GM10266 (cell line): ENCODE measurements around the gene TCTA.

Experiments used
- DNase-seq: peaks from one replicate; pipeline ENCODE4 v3.0.0; 2012; ENCODE audit errors: extremely low spot score
- CTCF ChIP-seq: IDR thresholded peaks from 2 replicates; pipeline ENCODE4 v1.5.1; 2012; ENCODE audit warnings: mild to moderate bottlenecking, low read depth; ENCODE audit not compliant: control insufficient read depth, insufficient read depth; ENCODE audit errors: missing control alignments

Gene TCTA

GRCh38 chr3:49453621-49454020 is 41.4 kb downstream of the TCTA start:
- no peak for TF ChIP-seq CTCF
- DNase-seq: no peak

- peak; percentile 6 for DNase-seq
- peak; percentile 31 for TF ChIP-seq CTCF
Observed at GRCh38 chr3:49454458-49454857, 42.2 kb downstream of the TCTA start.

- no peak for DNase-seq
- no peak for TF ChIP-seq CTCF
Observed at GRCh38 chr3:49454898-49455681, 42.9 kb downstream of the TCTA start.

GRCh38 chr3:49456466-49456865 is 44.2 kb downstream of the TCTA start:
- DNase-seq: no peak

GRCh38 chr3:49460188-49460890 is 48.1 kb downstream of the TCTA start:
- no peak for TF ChIP-seq CTCF
- DNase-seq: no peak

More at GRCh38 chr3:49456466-49456865, 44.2 kb downstream of the TCTA start:
- no peak for TF ChIP-seq CTCF

- TF ChIP-seq CTCF: no peak
- DNase-seq: no peak
Observed at GRCh38 chr3:49460956-49461355, 48.7 kb downstream of the TCTA start.
